ENCODE data around the gene YIPF5.

Gene YIPF5

GRCh38 chr5:144183254-144183889, 12.9 kb upstream of the YIPF5 start:
- in situ Hi-C loops (cut with MboI; ENCODE audit: low sequenced_read_pairs), result no loop called here

- in situ Hi-C loops (cut with MboI; ENCODE audit: low sequenced_read_pairs), result no loop called here
Measured at GRCh38 chr5:144179226-144179625, 8.8 kb upstream of the YIPF5 start.

- in situ Hi-C loops (cut with MboI; ENCODE audit: low sequenced_read_pairs), result no loop called here
Measured at GRCh38 chr5:144177548-144177947, 7.1 kb upstream of the YIPF5 start.

GRCh38 chr5:144173766-144174165, 3.3 kb upstream of the YIPF5 start:
- in situ Hi-C loops (cut with MboI; ENCODE audit: low sequenced_read_pairs), result no loop called here

- in situ Hi-C loops (cut with MboI; ENCODE audit: low sequenced_read_pairs), result no loop called here
Measured at GRCh38 chr5:144169904-144170275, 569 bp downstream of the YIPF5 start.

- in situ Hi-C loops (cut with MboI; ENCODE audit: low sequenced_read_pairs), result no loop called here
Measured at GRCh38 chr5:144167998-144168397, 2.5 kb downstream of the YIPF5 start.

GRCh38 chr5:144166696-144167095, 3.8 kb downstream of the YIPF5 start:
- in situ Hi-C loops (cut with MboI; ENCODE audit: low sequenced_read_pairs), result no loop called here

- in situ Hi-C loops (cut with MboI; ENCODE audit: low sequenced_read_pairs), result no loop called here
Measured at GRCh38 chr5:144162686-144163085, 7.8 kb downstream of the YIPF5 start.

- in situ Hi-C loops (cut with MboI; ENCODE audit: low sequenced_read_pairs), result no loop called here
Measured at GRCh38 chr5:144156767-144157171, 13.7 kb downstream of the YIPF5 start.

- in situ Hi-C loops (cut with MboI; ENCODE audit: low sequenced_read_pairs), result no loop called here
Measured at GRCh38 chr5:144151026-144151425, 19.4 kb downstream of the YIPF5 start.

- in situ Hi-C loops (cut with MboI; ENCODE audit: low sequenced_read_pairs), result no loop called here
Measured at GRCh38 chr5:144144956-144145751, 25.3 kb downstream of the YIPF5 start.

GRCh38 chr5:144143625-144144024, 26.8 kb downstream of the YIPF5 start:
- in situ Hi-C loops (cut with MboI; ENCODE audit: low sequenced_read_pairs), result no loop called here

- in situ Hi-C loops (cut with MboI; ENCODE audit: low sequenced_read_pairs), result no loop called here
Measured at GRCh38 chr5:144142824-144143162, 27.7 kb downstream of the YIPF5 start.

- in situ Hi-C loops (cut with MboI; ENCODE audit: low sequenced_read_pairs), result no loop called here
Measured at GRCh38 chr5:144142139-144142823, 28.2 kb downstream of the YIPF5 start.

- in situ Hi-C loops (cut with MboI; ENCODE audit: low sequenced_read_pairs), result no loop called here
Measured at GRCh38 chr5:144141585-144141984, 28.9 kb downstream of the YIPF5 start.

GRCh38 chr5:144139586-144139985, 30.9 kb downstream of the YIPF5 start:
- in situ Hi-C loops (cut with MboI; ENCODE audit: low sequenced_read_pairs), result no loop called here

- in situ Hi-C loops (cut with MboI; ENCODE audit: low sequenced_read_pairs), result no loop called here
Measured at GRCh38 chr5:144135113-144135762, 35.2 kb downstream of the YIPF5 start.

- in situ Hi-C loops (cut with MboI; ENCODE audit: low sequenced_read_pairs), result no loop called here
Measured at GRCh38 chr5:144134194-144134826, 36.1 kb downstream of the YIPF5 start.

GRCh38 chr5:144133050-144133633, 37.3 kb downstream of the YIPF5 start:
- in situ Hi-C loops (cut with MboI; ENCODE audit: low sequenced_read_pairs), result no loop called here

GRCh38 chr5:144131261-144131660, 39.2 kb downstream of the YIPF5 start:
- in situ Hi-C loops (cut with MboI; ENCODE audit: low sequenced_read_pairs), result no loop called here

- in situ Hi-C loops (cut with MboI; ENCODE audit: low sequenced_read_pairs), result no loop called here
Measured at GRCh38 chr5:144130306-144130705, 40.2 kb downstream of the YIPF5 start.
